B cell (primary cell): ENCODE results near the gene SFMBT2. TPM values are rescaled to one million over a fixed set of nuclear protein-coding genes. Genes with fewer than 3 reads are reported as not detected.

Source experiments
- ATAC-seq: fragments of 200-7000 bp; cut with Tn5 transposase; one replicate; pipeline ENCODE4 v1.10.0; 2021; ENCODE audit warnings: low read depth, mild to moderate bottlenecking, moderate number of reproducible peaks, moderate library complexity
- CTCF ChIA-PET: fragments of 350-600 bp; sonication (Branson Sonifier 250); formaldehyde crosslinking; loops from one replicate; lab custom pipeline; 2021; ENCODE audit warnings: antibody characterized with exemption, inconsistent platforms; lab: Charles Lee
- POLR2A ChIA-PET: fragments of 350-600 bp; sonication (Branson Sonifier 250); formaldehyde crosslinking; loops from one replicate; lab custom pipeline; 2021; ENCODE audit warnings: antibody characterized with exemption; lab: Charles Lee
- DNase-seq: peaks from one replicate; pipeline ENCODE4 v3.0.0; 2013
- H2AFZ ChIP-seq: 2 replicates; pipeline ENCODE4 v1.6.1; 2012; ENCODE audit warnings: mild to moderate bottlenecking, low read depth, low read length; ENCODE audit not compliant: insufficient read depth, poor library complexity, severe bottlenecking
- H3K27ac ChIP-seq, 2 donors: 1 replicate in 1 of 2; 2 replicates in 1 of 2; pipeline ENCODE4 v1.5.1; 2012 to 2013; ENCODE audit warnings: low read length in 2 of 2, mild to moderate bottlenecking in 2 of 2, moderate library complexity in 1 of 2
- H3K27me3 ChIP-seq, 4 experiments: fragments of 200-600 bp in 1 of 4; sonication (generic) in 1 of 4; replicated peaks in 1 of 4; 1 replicate in 2 of 4; 2 replicates in 2 of 4; pipeline versions ENCODE4 v1.6.1 to v1.7.0; 2013 to 2016; ENCODE audit warnings: low read length in 3 of 4, mild to moderate bottlenecking in 2 of 4, mixed read lengths in 1 of 4, moderate library complexity in 1 of 4; ENCODE audit not compliant: insufficient read depth in 4 of 4, control insufficient read depth in 3 of 4; ENCODE audit errors: control extremely low read depth in 1 of 4
- H3K36me3 ChIP-seq, 2 experiments: replicated peaks in 1 of 2; 1 replicate in 1 of 2; 2 replicates in 1 of 2; pipeline versions ENCODE4 v1.6.1 to v1.7.1; 2013; ENCODE audit warnings: low read length in 1 of 2; ENCODE audit not compliant: insufficient read depth in 2 of 2, control insufficient read depth in 1 of 2; ENCODE audit errors: control extremely low read depth in 1 of 2, extremely low read depth in 1 of 2
- H3K4me1 ChIP-seq, 2 donors: fragments of 200-600 bp in 1 of 2; sonication (generic) in 1 of 2; 1 replicate in 1 of 2; 2 replicates in 1 of 2; pipeline versions ENCODE4 v1.5.1 to v1.6.1; 2013 to 2017; ENCODE audit warnings: low read length in 2 of 2; ENCODE audit not compliant: control insufficient read depth in 2 of 2, insufficient read depth in 2 of 2
- H3K4me2 ChIP-seq: replicated peaks from 2 replicates; pipeline ENCODE3; 2012; ENCODE audit warnings: mild to moderate bottlenecking, low read depth, low read length; ENCODE audit not compliant: poor library complexity, severe bottlenecking
- H3K4me3 ChIP-seq, 5 experiments: fragments of 200-600 bp in 1 of 5; sonication (generic) in 1 of 5; 1 replicate in 3 of 5; 2 replicates in 2 of 5; pipeline versions ENCODE4 v1.5.1 to v1.7.0; 2011 to 2016; ENCODE audit warnings: low read length in 4 of 5, mild to moderate bottlenecking in 4 of 5, low read depth in 2 of 5, control low read depth in 1 of 5, moderate library complexity in 1 of 5; ENCODE audit not compliant: insufficient read depth in 1 of 5; ENCODE audit errors: control extremely low read depth in 1 of 5, extremely low read depth in 1 of 5
- H3K79me2 ChIP-seq: fragments of 200-600 bp; sonication (generic); one replicate; pipeline ENCODE4 v1.6.0; 2016; ENCODE audit warnings: low read length; ENCODE audit not compliant: control insufficient read depth, insufficient read depth
- H3K9ac ChIP-seq: fragments of 200-600 bp; sonication (generic); 2 replicates; pipeline ENCODE4 v1.6.1; 2017; ENCODE audit warnings: mild to moderate bottlenecking, low read length, moderate library complexity
- H3K9me3 ChIP-seq, 3 donors: one replicate each; pipeline versions ENCODE4 v1.6.1 to v1.7.1; 2013; ENCODE audit warnings: low read length in 2 of 3; ENCODE audit not compliant: control insufficient read depth in 2 of 3, insufficient read depth in 1 of 3; ENCODE audit errors: control extremely low read depth in 1 of 3
- H4K20me1 ChIP-seq: 2 replicates; pipeline ENCODE4 v1.6.0; 2012; ENCODE audit warnings: mild to moderate bottlenecking, low read length; ENCODE audit not compliant: insufficient read depth, control insufficient read depth, poor library complexity, severe bottlenecking
- H3K27ac Mint-ChIP-seq: one replicate; pipeline ENCODE4 v1.8.0; 2021; ENCODE audit warnings: mixed read lengths
- H3K27me3 Mint-ChIP-seq: one replicate; pipeline ENCODE4 v1.8.0; 2021; ENCODE audit warnings: mixed read lengths
- H3K4me1 Mint-ChIP-seq: one replicate; pipeline ENCODE4 v1.8.0; 2021; ENCODE audit warnings: mixed read lengths
- H3K4me3 Mint-ChIP-seq: one replicate; pipeline ENCODE4 v1.8.0; 2021; ENCODE audit warnings: mixed read lengths
- H3K9me3 Mint-ChIP-seq: one replicate; pipeline ENCODE4 v1.8.0; 2022; ENCODE audit warnings: mixed read lengths; ENCODE audit not compliant: insufficient read depth
- CTCF ChIP-seq: fragments of 200-600 bp; IDR thresholded peaks from one replicate; pipeline ENCODE4 v1.8.0; 2022; ENCODE audit warnings: antibody characterized with exemption, mild to moderate bottlenecking
- EZH2 ChIP-seq: IDR thresholded peaks from 2 replicates; pipeline ENCODE4 v1.6.1; 2012; ENCODE audit warnings: borderline replicate concordance, low read depth, mild to moderate bottlenecking, moderate library complexity, low read length; ENCODE audit not compliant: insufficient read depth, poor library complexity, severe bottlenecking
- WGBS: methylation state at CpG from one replicate; pipeline ENCODE4 v1.1.5; 2013; ENCODE audit warnings: missing lambda C conversion rate; ENCODE audit not compliant: insufficient coverage; 5-methylcytosine and 5-hydroxymethylcytosine counted together
- intact Hi-C: fragments of 100-400 bp; cut with micrococcal nuclease; formaldehyde crosslinking; loops from one replicate; pipeline ENCODE4 v1.10.0; 2022
- polyA plus RNA-seq: library from polyadenylated mRNA; depleted of rRNA; stranded (reverse); fragments of >200 nt; gene quantifications from 2 replicates; pipeline ENCODE4 v1.2.3, GENCODE V29; 2012
- total RNA-seq, 2 donors: library from RNA; stranded (reverse); fragments of 120-200 nt in 1 of 2; gene quantifications; 1 replicate in 1 of 2; 2 replicates in 1 of 2; pipeline versions ENCODE4 v1.2.3 to v1.2.4, GENCODE V29; 2013 to 2022

Gene SFMBT2
- total and polyA plus RNA-seq, 2 donors (not counting 1 experiment from before 2014, with no cell fraction given): 2.3 to 24.0 TPM

GRCh38 chr10:7333961-7334641 lies 76.7 kb downstream of the SFMBT2 start:
- Histone ChIP-seq H3K79me2 (peaks cover 61% of the 10 kb centered on the region), H2AFZ (no peak overlapping the region), H3K27ac (no peak overlapping the region), H4K20me1 (no peaks in the 10 kb centered on the region), H3K27me3 (no peaks in the 10 kb centered on the region), H3K36me3 (peaks cover 0 to 2% of the 10 kb centered on the region in 2 experiments), H3K4me1 (peaks cover 10 to 16% of the 10 kb centered on the region in 2 donors), H3K9me3 (peaks cover 0 to 6% (median 0%) of the 10 kb centered on the region in 3 donors), H3K4me3 (no peak overlapping the region), H3K4me2 (no peak overlapping the region), H3K9ac (no peak overlapping the region)
- H3K27me3 Mint-ChIP-seq: no peaks in the 10 kb centered on the region
- H3K4me1 Mint-ChIP-seq: peaks cover 22% of the 10 kb centered on the region
- H3K9me3 Mint-ChIP-seq: no peaks in the 10 kb centered on the region
- WGBS: 99% methylated on average over 20 of the region's 21 CpGs
- intact Hi-C loops: no loop called here
- TF ChIP-seq EZH2: no peak
- TF ChIP-seq CTCF: no peak
- ChIA-PET POLR2A (no interaction called here), CTCF (no interaction called here)
- H3K27ac Mint-ChIP-seq: no peak overlapping the region
- DNase-seq (no peak), ATAC-seq (no peak)
- H3K4me3 Mint-ChIP-seq: no peak overlapping the region

GRCh38 chr10:7329219-7329618 lies 81.6 kb downstream of the SFMBT2 start:
- Histone ChIP-seq H2AFZ (no peak overlapping the region), H3K4me2 (no peak overlapping the region), H3K27me3 (no peaks in the 10 kb centered on the region), H3K9ac (no peak overlapping the region), H3K4me1 (no peaks in the 10 kb centered on the region), H3K9me3 (peaks cover 3 to 11% (median 11%) of the 10 kb centered on the region in 3 donors), H3K27ac (no peak overlapping the region), H3K4me3 (no peak overlapping the region), H4K20me1 (no peaks in the 10 kb centered on the region), H3K79me2 (peaks cover 75% of the 10 kb centered on the region), H3K36me3 (peaks cover 0 to 3% of the 10 kb centered on the region in 2 experiments)
- peaks cover 5% of the 10 kb centered on the region for H3K9me3 Mint-ChIP-seq
- POLR2A ChIA-PET: interaction anchor here (0.6 kb wide), 1 partner anchor 177 kb away, joined by 5 read pairs; no protein-coding TSS in a partner anchor
- H3K4me1 Mint-ChIP-seq: no peaks in the 10 kb centered on the region
- ATAC-seq (no peak), DNase-seq (no peak)
- 98% methylated on average over 4 of the region's 11 CpGs for WGBS
- no peaks in the 10 kb centered on the region for H3K27me3 Mint-ChIP-seq
- H3K4me3 Mint-ChIP-seq: no peak overlapping the region
- CTCF ChIA-PET: no interaction called here
- no peak overlapping the region for H3K27ac Mint-ChIP-seq
- TF ChIP-seq EZH2 (no peak), CTCF (no peak)
- intact Hi-C loops: no loop called here
